ENCODE measurements around the gene PIK3R4.

Gene PIK3R4

GRCh38 chr3:130739848-130740247, 6.8 kb downstream of the PIK3R4 start:
- Histone ChIP-seq H4K20me1 (ENCODE audit: control insufficient read depth, insufficient read depth, low read depth, low read length) (no peaks in the 10 kb centered on the region), H3K4me1 (ENCODE audit: control insufficient read depth, low read length) (peaks cover 18% of the 10 kb centered on the region), H3K4me2 (ENCODE audit: low read length) (no peak overlapping the region), H3K36me3 (ENCODE audit: control insufficient read depth, low read length) (peaks cover 35% of the 10 kb centered on the region), H3K9me3 (ENCODE audit: control insufficient read depth, insufficient read depth, low read length) (no peaks in the 10 kb centered on the region), H3K27ac (ENCODE audit: low read depth, low read length) (no peak overlapping the region), H3K79me2 (ENCODE audit: control insufficient read depth, low read length) (peaks cover 79% of the 10 kb centered on the region), H3K4me3 (ENCODE audit: low read length) (no peak overlapping the region), H3K27me3 (ENCODE audit: control insufficient read depth, low read length) (no peaks in the 10 kb centered on the region), H3K9me2 (replicated peaks; ENCODE audit: control insufficient read depth, low read length) (no peaks in the 10 kb centered on the region), H3F3A (ENCODE audit: control insufficient read depth, insufficient read depth) (no peaks in the 10 kb centered on the region)
- no peak for TF ChIP-seq EZH2phosphoT487 (IDR thresholded peaks at IDR 0.05; ENCODE audit: borderline replicate concordance, low read length)
- no peak for TF ChIP-seq CTCF (IDR thresholded peaks at IDR 0.05; ENCODE audit: low read depth, low read length, poor library complexity, severe bottlenecking)

DNA sequence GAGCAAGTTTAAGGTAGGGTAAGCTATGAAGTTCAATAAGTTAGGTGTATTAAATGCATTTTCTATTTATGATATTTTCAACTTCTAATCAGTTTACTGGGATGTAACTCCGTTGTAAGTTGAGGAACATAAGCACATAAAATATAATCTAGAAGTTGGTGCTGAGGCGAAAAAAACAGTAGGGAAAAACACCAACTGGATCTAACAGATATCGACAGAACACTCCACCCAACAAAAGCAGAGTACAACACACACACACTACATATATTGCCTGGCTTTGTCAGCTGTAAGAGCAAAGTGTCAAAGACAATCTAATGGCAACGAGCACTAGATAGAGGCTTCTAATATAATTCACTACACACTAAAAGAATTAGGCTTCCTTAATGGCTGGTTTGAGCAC, 8.4 kb downstream of the PIK3R4 start:
- peaks cover 2% of the 10 kb centered on the region; the same call in 1 of the 2 replicates for H3F3A ChIP-seq (ENCODE audit: control insufficient read depth, insufficient read depth)
- H4K20me1 ChIP-seq (ENCODE audit: control insufficient read depth, insufficient read depth, low read depth, low read length), result no peaks in the 10 kb centered on the region
- peaks cover 63% of the 10 kb centered on the region for H3K79me2 ChIP-seq (ENCODE audit: control insufficient read depth, low read length)
- H3K27me3 ChIP-seq (ENCODE audit: control insufficient read depth, low read length), result no peaks in the 10 kb centered on the region
- no peak overlapping the region for H3K4me2 ChIP-seq (ENCODE audit: low read length)
- peaks cover 32% of the 10 kb centered on the region for H3K36me3 ChIP-seq (ENCODE audit: control insufficient read depth, low read length)
- no peak overlapping the region for H3K27ac ChIP-seq (ENCODE audit: low read depth, low read length)
- H3K9me3 ChIP-seq (ENCODE audit: control insufficient read depth, insufficient read depth, low read length), result no peaks in the 10 kb centered on the region
- no peak overlapping the region for H3K4me3 ChIP-seq (ENCODE audit: low read length)
- TF ChIP-seq EZH2phosphoT487 (IDR thresholded peaks at IDR 0.05; ENCODE audit: borderline replicate concordance, low read length) (no peak), CTCF (IDR thresholded peaks at IDR 0.05; ENCODE audit: low read depth, low read length, poor library complexity, severe bottlenecking) (no peak)
- H3K4me1 ChIP-seq (ENCODE audit: control insufficient read depth, low read length), result peaks cover 4% of the 10 kb centered on the region; the same call in 1 of the 2 replicates
- H3K9me2 ChIP-seq (replicated peaks; ENCODE audit: control insufficient read depth, low read length), result no peaks in the 10 kb centered on the region

- Histone ChIP-seq H3K4me2 (ENCODE audit: low read length) (no peak overlapping the region), H3K27me3 (ENCODE audit: control insufficient read depth, low read length) (no peaks in the 10 kb centered on the region), H3K4me3 (ENCODE audit: low read length) (no peak overlapping the region), H3K36me3 (ENCODE audit: control insufficient read depth, low read length) (peaks cover 34% of the 10 kb centered on the region), H3K27ac (ENCODE audit: low read depth, low read length) (no peak overlapping the region), H3K9me3 (ENCODE audit: control insufficient read depth, insufficient read depth, low read length) (no peaks in the 10 kb centered on the region), H4K20me1 (ENCODE audit: control insufficient read depth, insufficient read depth, low read depth, low read length) (no peaks in the 10 kb centered on the region), H3K4me1 (ENCODE audit: control insufficient read depth, low read length) (no peaks in the 10 kb centered on the region), H3F3A (ENCODE audit: control insufficient read depth, insufficient read depth) (peaks cover 2% of the 10 kb centered on the region; the same call in 1 of the 2 replicates), H3K9me2 (replicated peaks; ENCODE audit: control insufficient read depth, low read length) (no peaks in the 10 kb centered on the region), H3K79me2 (ENCODE audit: control insufficient read depth, low read length) (peaks cover 57% of the 10 kb centered on the region)
- TF ChIP-seq EZH2phosphoT487 (IDR thresholded peaks at IDR 0.05; ENCODE audit: borderline replicate concordance, low read length) (no peak), CTCF (IDR thresholded peaks at IDR 0.05; ENCODE audit: low read depth, low read length, poor library complexity, severe bottlenecking) (no peak)
Measured at GRCh38 chr3:130737622-130738021, 9.0 kb downstream of the PIK3R4 start.
